SHP77 (cell line): ENCODE measurements around the gene SCN4A.

Experiments
- DNase-seq, 2 experiments: peaks; one replicate each; lab custom pipeline; 2025; lab: John Stamatoyannopoulos, UW

The SCN4A gene

GRCh38 chr17:64001763-64002529, 29.2 kb upstream of the SCN4A start:
- DNase-seq, result no peak

- no peak for DNase-seq
Observed at GRCh38 chr17:64001091-64001579, 28.4 kb upstream of the SCN4A start.

DNA sequence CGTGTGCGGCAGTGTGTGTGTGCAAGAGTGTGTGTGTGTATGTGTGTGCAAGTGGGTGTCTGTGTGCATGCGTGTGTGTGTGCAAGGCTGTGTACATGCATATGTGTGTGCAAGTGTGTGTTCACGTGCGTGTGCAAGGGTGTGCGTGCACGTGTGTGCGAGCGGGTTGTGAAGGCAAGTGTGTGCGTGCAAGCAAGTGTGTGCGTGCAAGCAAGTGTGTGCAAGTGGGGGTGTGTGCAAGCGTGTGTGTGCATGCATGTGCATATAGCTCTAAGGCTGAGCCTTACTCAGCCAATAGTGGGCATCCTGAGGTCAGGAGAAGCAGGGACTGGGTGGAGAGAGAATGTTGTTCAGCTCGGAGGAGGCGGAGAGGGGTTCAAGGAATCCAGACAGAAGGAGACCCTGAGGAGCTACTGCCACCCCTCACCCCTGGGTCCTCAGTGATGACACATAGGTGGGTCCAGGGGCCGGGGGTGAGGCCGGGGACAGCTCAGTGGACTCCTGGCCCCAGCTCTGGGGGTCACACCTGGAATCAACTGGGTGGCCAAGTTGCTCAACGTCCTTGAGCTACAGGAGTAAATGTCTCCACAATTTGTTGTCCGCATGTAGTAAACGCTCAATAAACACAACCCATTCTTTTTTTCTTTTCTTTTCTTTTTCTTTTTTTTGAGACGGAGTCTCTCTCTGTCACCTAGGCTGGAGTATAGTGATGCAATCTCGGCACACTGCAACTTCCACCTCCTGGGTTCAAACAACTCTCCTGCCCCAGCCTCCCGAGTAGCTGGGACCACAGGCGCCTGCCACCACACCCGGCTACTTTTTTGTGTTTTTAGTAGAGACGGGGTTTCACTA, 27.2 kb upstream of the SCN4A start:
- no peak for DNase-seq

DNA sequence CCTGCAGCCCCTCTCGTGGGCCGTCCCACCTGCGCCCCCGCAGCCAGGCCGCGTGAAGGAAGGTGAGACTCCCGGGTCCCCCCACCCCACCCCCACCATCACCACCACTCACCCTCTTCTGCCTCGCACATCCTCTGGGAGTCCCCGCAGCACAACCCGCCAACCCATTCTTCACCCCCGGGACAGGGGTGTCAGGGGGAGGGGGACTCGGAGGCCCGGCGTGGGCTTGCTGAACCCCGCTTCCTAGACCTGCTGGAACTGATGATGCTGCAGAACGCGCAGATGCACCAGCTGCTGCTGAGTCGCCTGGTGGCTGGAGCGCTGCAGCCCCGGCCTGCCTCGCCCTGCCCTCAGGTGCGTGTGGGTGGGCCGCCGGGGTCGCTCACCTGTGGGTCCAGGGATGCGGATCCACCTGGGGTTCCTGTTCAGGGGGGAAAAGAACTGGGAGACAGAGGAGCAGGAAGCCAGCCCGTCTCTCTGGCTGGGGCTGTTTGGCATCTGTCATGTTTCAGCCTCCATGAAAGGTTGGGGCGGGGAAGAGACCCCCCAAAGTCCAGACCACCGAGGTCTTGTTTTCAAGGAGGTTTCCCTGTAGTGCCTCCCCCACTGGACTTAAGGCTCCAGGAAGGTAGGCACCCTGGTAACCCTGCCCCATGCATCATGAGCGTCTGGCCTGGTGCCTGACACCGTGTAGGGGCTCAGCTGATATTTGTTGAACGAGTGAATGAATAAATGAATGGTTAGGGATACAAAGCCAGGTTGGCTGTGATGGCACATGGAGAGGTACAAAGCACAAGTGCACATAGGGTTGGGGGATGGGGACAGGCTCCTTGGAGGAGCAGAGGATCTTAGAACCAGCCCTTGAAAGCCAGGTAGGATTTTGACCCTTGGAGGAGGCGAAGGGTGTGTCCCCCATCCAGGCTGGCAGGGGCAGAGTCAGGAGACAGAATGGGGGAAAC, 26.3 kb upstream of the SCN4A start:
- DNase-seq, result no peak

GRCh38 chr17:63998050-63998720, 25.5 kb upstream of the SCN4A start, which contains the start of gene PRR29:
PRR29 (plus strand) TSS chr17:63998351; CDS start chr17:63998365, 14 bp downstream.
- peak; percentile 37 to 81 for DNase-seq

GRCh38 chr17:63997341-63998048, 24.8 kb upstream of the SCN4A start:
- DNase-seq, result no peak

DNA sequence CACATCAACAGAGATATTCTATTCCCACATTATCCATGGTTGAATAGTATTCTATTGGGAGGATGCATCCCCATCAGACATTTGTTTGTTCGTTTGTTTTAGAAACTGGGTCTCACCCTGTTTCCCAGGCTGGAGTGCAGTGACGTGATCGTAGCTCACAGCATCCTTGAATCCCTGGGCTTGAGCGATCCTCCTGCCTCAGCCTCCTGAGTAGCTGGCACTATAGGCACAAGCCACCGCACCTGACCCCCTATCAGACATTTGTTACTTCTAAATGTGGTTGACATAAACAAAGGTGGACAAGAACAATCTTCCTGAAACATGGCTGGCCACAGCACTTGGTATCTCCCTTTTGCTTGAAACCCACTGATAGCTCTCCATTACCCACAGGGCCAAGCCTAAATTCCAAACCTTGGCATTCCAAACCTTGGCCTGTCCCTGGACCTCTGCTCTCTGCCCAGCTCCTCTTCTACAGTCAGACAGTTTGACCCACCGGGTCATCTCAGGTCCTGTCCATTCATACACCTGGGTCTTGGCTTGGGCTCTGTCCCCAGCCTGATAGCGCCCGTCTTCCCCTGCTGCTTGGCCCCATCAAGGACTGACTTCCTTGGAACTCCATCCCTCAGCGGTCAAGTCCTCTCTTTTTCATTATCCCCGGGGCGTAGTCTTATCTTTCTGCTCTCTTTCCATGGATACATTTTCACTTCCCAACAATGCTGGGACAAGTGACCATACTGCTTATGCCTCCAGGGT, 23.9 kb upstream of the SCN4A start:
- no peak for DNase-seq

DNA sequence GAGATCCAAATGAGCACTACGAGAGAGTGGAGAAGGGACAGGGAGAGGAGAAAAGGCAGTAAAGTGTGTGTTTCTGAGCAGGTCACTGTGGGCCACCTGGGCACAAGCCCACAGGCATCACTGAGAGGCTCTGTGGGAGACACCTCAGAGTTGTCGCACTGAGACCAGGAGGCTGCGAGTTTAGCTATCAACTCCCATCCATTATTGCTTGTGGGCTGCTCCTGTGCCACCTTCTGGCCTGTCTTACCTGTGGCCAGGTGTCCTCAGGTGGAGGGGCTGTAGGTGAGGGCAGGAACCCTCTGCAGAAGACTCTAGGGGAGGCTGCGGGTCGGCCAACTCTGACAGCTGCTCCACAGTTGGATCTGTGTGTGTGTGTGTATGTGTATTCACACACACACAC, 22.9 kb upstream of the SCN4A start:
- DNase-seq, result no peak

GRCh38 chr17:63993368-63993985, 20.8 kb upstream of the SCN4A start:
- DNase-seq, result no peak

DNA sequence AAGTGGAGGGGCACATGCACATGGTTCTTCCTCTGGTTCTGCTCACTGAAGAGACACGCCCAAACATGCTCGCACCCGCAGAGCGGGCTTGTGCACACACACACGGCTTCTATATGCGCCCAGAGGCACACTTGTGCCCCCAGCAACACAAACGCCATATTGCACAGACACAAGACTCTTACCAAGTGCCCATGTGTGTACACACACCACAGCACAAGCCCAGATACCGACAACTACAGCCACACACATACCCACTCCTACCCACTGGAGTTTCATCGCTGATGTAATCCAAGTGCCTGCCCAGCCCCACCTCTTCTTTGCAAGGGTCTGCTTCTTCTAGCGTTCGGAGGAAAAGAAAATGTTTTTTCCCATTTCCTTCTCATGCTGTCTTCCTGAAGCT, 18.9 kb upstream of the SCN4A start:
- DNase-seq, result no peak

DNA sequence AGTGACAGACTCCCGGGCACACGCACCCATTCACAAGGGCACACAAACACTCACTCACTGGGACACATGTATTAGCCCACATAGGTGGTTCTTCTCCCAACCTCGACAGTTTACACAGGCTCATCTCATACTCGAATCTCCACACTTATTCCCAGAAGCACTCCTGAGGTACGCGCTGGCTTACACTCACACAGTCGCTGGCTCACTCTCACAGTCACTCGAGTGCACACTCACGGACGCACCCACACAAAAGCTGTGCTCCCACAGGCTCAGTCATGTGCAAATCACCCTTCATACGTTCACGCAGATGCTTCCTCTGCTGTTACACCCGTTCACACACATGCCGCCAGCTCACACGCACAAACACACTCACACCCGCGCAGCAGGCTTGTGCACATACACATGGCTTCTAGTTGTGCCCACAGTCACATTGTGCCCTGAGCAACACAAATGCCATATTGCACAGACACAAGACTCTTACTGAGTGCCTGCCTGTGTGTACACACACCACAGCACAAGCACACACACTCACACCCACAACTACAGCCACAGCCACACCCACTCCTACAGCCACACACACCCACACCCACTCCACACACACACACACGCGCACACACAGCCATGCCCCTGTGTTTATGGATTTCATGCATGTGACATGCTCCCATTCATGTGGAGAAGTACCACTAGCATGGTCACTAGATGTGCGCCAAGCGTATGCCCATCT, 17.1 kb upstream of the SCN4A start:
- DNase-seq, result no peak

- DNase-seq, result no peak
Observed at GRCh38 chr17:63988741-63989621, 16.3 kb upstream of the SCN4A start.

GRCh38 chr17:63988127-63988478, 15.4 kb upstream of the SCN4A start:
- no peak for DNase-seq

DNA sequence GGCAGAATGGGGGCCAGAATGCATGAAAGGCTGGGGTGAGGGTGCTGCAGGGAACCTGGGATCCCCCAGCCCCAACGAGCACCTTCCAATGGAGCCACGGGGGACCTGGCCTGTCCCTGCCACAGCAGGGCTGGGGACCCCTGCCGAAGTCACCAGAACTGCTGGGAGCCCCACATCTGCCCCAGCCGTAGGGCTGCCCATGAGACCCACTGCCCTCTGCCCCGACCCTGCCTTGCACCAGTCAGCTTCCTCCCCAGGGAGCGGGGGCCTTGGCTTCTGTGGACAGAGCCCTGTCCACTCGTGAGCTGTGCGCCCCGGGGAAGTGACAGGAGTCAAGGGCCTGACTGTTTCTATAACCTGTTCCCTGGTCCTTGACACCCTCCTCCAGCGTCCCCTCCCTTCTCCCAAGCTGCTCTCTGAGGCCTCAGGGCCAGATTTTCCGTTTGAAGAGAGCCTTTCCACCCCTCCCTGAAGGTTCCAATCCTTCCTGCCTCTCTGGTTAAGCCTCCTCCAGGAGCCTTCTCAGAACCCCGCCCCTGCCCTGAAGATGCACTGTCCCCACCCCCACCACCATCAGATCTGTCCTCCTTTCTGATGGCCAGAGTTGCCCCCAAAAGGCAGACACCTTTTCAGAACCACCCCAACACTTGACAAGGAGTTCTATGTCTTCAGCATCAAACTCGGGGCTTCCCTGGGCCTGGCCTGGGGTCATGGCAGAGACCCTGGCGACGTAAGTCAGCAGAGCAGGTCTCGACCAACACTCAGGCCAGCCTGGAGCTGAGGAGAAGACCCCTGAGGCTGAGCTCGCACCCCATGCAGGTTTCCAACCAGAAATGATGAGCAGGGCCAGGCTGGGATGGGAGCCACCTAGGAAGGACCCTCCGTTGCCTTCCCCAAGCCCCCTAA, 14.8 kb upstream of the SCN4A start:
- DNase-seq, result no peak

- no peak for DNase-seq
Observed at GRCh38 chr17:63986821-63987220, 14.1 kb upstream of the SCN4A start.

GRCh38 chr17:63985387-63986140, 12.8 kb upstream of the SCN4A start:
- no peak for DNase-seq
